PC-9 (cell line): ENCODE measurements around the gene MYO18A. TPM values are rescaled to one million over a fixed set of nuclear protein-coding genes. Genes with fewer than 3 reads are reported as not detected.

ENCODE experiments used
- BruUV-seq: library from RNA; stranded (reverse); fragments of 400-500 nt; replicated peaks from 2 replicates; lab custom pipeline; 2021; lab: Mats Ljungman, UMichigan
- CTCF ChIA-PET: fragments of 300-600 bp; sonication (Branson Sonifier 250); formaldehyde crosslinking; loops from one replicate; lab custom pipeline; 2022; ENCODE audit warnings: antibody characterized with exemption; lab: Charles Lee
- POLR2A ChIA-PET: fragments of 300-600 bp; sonication (Branson Sonifier 250); formaldehyde crosslinking; loops from one replicate; lab custom pipeline; 2022; ENCODE audit warnings: antibody characterized with exemption; ENCODE audit not compliant: unreplicated experiment; lab: Charles Lee
- DNase-seq, 2 experiments: peaks; one replicate each; pipeline versions ENCODE4 v3.0.0 to v3.0.0-alpha.2; 2015 to 2022; ENCODE audit warnings: mixed read lengths in 1 of 2
- H2AFZ ChIP-seq: fragments of 200-600 bp; sonication (generic); 2 replicates; pipeline ENCODE4 v1.8.1; 2017; ENCODE audit warnings: antibody characterized with exemption
- H3F3A ChIP-seq: fragments of 200-600 bp; sonication (generic); 2 replicates; pipeline ENCODE4 v1.8.1; 2017; ENCODE audit warnings: antibody characterized with exemption, mild to moderate bottlenecking, low read depth; ENCODE audit not compliant: insufficient read depth
- H3K27ac ChIP-seq: fragments of 200-600 bp; sonication (generic); 2 replicates; pipeline ENCODE4 v1.6.1; 2016; ENCODE audit warnings: mixed run types
- H3K27me3 ChIP-seq: fragments of 200-600 bp; sonication (generic); 2 replicates; pipeline ENCODE4 v1.6.1; 2016; ENCODE audit warnings: low read depth, mixed run types; ENCODE audit not compliant: insufficient read depth
- H3K36me3 ChIP-seq: fragments of 200-600 bp; sonication (generic); 2 replicates; pipeline ENCODE4 v1.6.1; 2016; ENCODE audit warnings: low read depth, mixed run types
- H3K4me1 ChIP-seq: fragments of 200-600 bp; sonication (generic); replicated peaks from 2 replicates; pipeline ENCODE4 v1.6.1; 2016; ENCODE audit warnings: mixed run types; ENCODE audit not compliant: insufficient read depth
- H3K4me2 ChIP-seq: fragments of 200-600 bp; sonication (generic); 2 replicates; pipeline ENCODE4 v1.6.1; 2017; ENCODE audit warnings: mixed run types
- H3K4me3 ChIP-seq: fragments of 200-600 bp; sonication (generic); 2 replicates; pipeline ENCODE4 v1.6.1; 2016; ENCODE audit warnings: mixed run types
- H3K79me2 ChIP-seq: fragments of 200-600 bp; sonication (generic); 2 replicates; pipeline ENCODE4 v1.6.1; 2017; ENCODE audit warnings: low read depth, mixed run types
- H3K9me2 ChIP-seq: fragments of 200-600 bp; sonication (generic); 2 replicates; pipeline ENCODE4 v1.8.1; 2017; ENCODE audit warnings: mild to moderate bottlenecking; ENCODE audit not compliant: insufficient read depth
- H3K9me3 ChIP-seq: fragments of 200-600 bp; sonication (generic); 2 replicates; pipeline ENCODE4 v1.8.1; 2016; ENCODE audit warnings: low read depth; ENCODE audit not compliant: insufficient read depth
- H4K20me1 ChIP-seq: fragments of 200-600 bp; sonication (generic); 2 replicates; pipeline ENCODE4 v1.8.1; 2017; ENCODE audit not compliant: insufficient read depth
- CTCF ChIP-seq: fragments of 200-600 bp; sonication (generic); conservative IDR thresholded peaks from 2 replicates; pipeline ENCODE4 v1.6.1; 2017; ENCODE audit warnings: mixed run types, antibody characterized with exemption, mild to moderate bottlenecking, moderate library complexity
- EZH2 ChIP-seq: fragments of 200-600 bp; sonication (generic); IDR thresholded peaks from 2 replicates; pipeline ENCODE4 v1.8.0; 2017; ENCODE audit warnings: antibody characterized with exemption, low read depth
- intact Hi-C: fragments of 100-400 bp; cut with micrococcal nuclease; formaldehyde crosslinking; loops from one replicate; pipeline ENCODE4 v1.10.0; 2022; ENCODE audit not compliant: unreplicated experiment
- total RNA-seq: library from RNA; stranded (reverse); gene quantifications from 2 replicates; pipeline ENCODE4 v1.2.3, GENCODE V29; 2021

MYO18A gene
- total RNA-seq, 1 experiment from 2014 or later: 150 TPM

- H4K20me1 ChIP-seq: no peaks in the 10 kb centered on the region
- H3K9me3 ChIP-seq: no peaks in the 10 kb centered on the region
- TF ChIP-seq EZH2 (no peak), CTCF (no peak)
- intact Hi-C loops: no loop called here
- no TSS peak for BruUV-seq
- no peak overlapping the region for H3K27ac ChIP-seq
- no peak overlapping the region for H3K4me2 ChIP-seq
- ChIA-PET CTCF (no interaction called here), POLR2A (no interaction called here)
- no peaks in the 10 kb centered on the region for H3K27me3 ChIP-seq
- peaks cover 6% of the 10 kb centered on the region; the same call in 1 of the 2 replicates for H3K4me1 ChIP-seq
- H3K9me2 ChIP-seq: no peaks in the 10 kb centered on the region
- DNase-seq: no peak
- H3F3A ChIP-seq: no peaks in the 10 kb centered on the region
- no peaks in the 10 kb centered on the region for H3K79me2 ChIP-seq
- no peaks in the 10 kb centered on the region for H3K36me3 ChIP-seq
- no peak overlapping the region for H2AFZ ChIP-seq
- no peak overlapping the region for H3K4me3 ChIP-seq
These were observed 125.4 kb downstream of the MYO18A start for GRCh38 chr17:29054835-29055234.

GRCh38 chr17:29051731-29052130 is 128.5 kb downstream of the MYO18A start:
- intact Hi-C loops: no loop called here
- ChIA-PET POLR2A (no interaction called here), CTCF (no interaction called here)
- Histone ChIP-seq H3K79me2 (no peaks in the 10 kb centered on the region), H2AFZ (no peak overlapping the region), H3F3A (no peaks in the 10 kb centered on the region), H4K20me1 (no peaks in the 10 kb centered on the region), H3K9me3 (no peaks in the 10 kb centered on the region), H3K27ac (no peak overlapping the region), H3K4me3 (no peak overlapping the region), H3K4me1 (no peaks in the 10 kb centered on the region), H3K27me3 (peaks cover 11% of the 10 kb centered on the region; the same call in 1 of the 2 replicates), H3K36me3 (no peaks in the 10 kb centered on the region), H3K9me2 (no peaks in the 10 kb centered on the region), H3K4me2 (no peak overlapping the region)
- no TSS peak for BruUV-seq
- TF ChIP-seq EZH2: no peak
- TF ChIP-seq CTCF: no peak
- no peak for DNase-seq

- no peaks in the 10 kb centered on the region for H4K20me1 ChIP-seq
- H3K79me2 ChIP-seq: no peaks in the 10 kb centered on the region
- no peak overlapping the region for H3K27ac ChIP-seq
- no peak overlapping the region for H2AFZ ChIP-seq
- H3F3A ChIP-seq: no peaks in the 10 kb centered on the region
- no peak for DNase-seq
- peaks cover 11% of the 10 kb centered on the region; the same call in 1 of the 2 replicates for H3K27me3 ChIP-seq
- H3K4me3 ChIP-seq: no peak overlapping the region
- ChIA-PET POLR2A (no interaction called here), CTCF (no interaction called here)
- H3K36me3 ChIP-seq: no peaks in the 10 kb centered on the region
- intact Hi-C loops: no loop called here
- BruUV-seq: no TSS peak
- no peaks in the 10 kb centered on the region for H3K4me1 ChIP-seq
- H3K9me2 ChIP-seq: no peaks in the 10 kb centered on the region
- H3K9me3 ChIP-seq: no peaks in the 10 kb centered on the region
- TF ChIP-seq EZH2 (no peak), CTCF (no peak)
- H3K4me2 ChIP-seq: no peak overlapping the region
These were observed 129.0 kb downstream of the MYO18A start for GRCh38 chr17:29051194-29051593.
